Endothelial cell of umbilical vein (primary cell): ENCODE data around the gene CRLF1.

Experiments
- CTCF ChIP-seq, 2 donors: IDR thresholded peaks; 1 replicate in 1 of 2; 2 replicates in 1 of 2; pipeline ENCODE4 v1.5.1; 2011; ENCODE audit warnings: low read length in 2 of 2, mild to moderate bottlenecking in 2 of 2, moderate library complexity in 2 of 2, control low read depth in 1 of 2, inconsistent platforms in 1 of 2, low read depth in 1 of 2; ENCODE audit not compliant: insufficient read depth in 1 of 2; ENCODE audit errors: extremely low read depth in 1 of 2
- EZH2 ChIP-seq: IDR thresholded peaks from 2 replicates; pipeline ENCODE4 v1.6.1; 2012; ENCODE audit warnings: borderline replicate concordance, low read depth, mild to moderate bottlenecking, moderate library complexity, low read length, inconsistent platforms; ENCODE audit not compliant: severe bottlenecking
- JUN ChIP-seq: IDR thresholded peaks from 2 replicates; pipeline ENCODE4 v1.6.1; 2011; ENCODE audit warnings: borderline replicate concordance, low read depth; ENCODE audit not compliant: insufficient read length, insufficient read depth
- POLR2A ChIP-seq: IDR thresholded peaks from 2 replicates; pipeline ENCODE4 v1.6.1; 2012; ENCODE audit warnings: low read depth, mild to moderate bottlenecking, control low read depth, low read length

DNA sequence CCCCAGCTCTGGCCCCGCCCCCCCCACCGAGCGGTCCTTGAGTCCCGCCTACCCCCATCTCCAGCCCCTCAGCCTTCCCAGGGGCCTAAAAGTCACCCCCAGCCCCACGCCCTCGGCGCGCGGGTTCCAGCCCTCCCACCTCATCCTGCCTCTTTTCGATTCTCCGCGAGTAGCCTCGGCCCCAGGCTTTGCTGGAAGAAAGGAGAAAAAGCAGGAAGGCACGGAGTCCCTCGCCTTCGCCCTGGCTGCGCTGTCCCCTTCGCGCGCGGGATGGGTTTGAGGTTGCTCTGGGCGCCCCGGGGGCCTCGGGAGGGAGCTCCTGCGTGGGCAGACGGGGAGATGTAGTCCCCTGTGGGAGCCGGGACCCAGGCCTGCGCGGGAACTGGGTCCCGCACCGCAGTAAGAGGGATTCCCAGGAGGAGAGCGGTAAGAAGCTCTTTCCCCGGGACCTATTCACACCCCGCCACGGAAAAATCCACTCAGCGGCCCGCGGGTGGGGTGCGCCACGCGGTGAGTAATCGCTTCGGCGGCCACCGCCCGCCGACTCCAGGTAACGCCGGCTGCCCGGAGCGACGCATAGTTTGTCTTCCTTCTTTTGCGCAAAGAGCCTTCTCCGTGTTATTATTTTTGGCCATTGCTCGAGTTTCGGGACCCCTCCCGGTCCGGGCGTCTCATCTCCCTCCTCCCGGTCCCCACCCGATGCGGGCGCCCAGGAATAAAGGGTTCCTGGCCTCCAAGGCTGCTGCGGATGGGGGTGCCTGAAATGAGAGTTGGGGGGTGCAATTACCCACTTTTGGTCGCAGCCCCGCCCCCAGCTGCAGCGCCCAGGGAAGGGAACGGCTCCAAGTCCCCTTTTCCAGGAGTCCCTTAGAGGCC lies 865 bp upstream of the CRLF1 start:
- TF ChIP-seq POLR2A (no peak), CTCF (IDR thresholded peaks at IDR 0.05; ENCODE audit: extremely low read depth in 1 of 2, insufficient read depth in 1 of 2, low read depth in 1 of 2, low read length in 2 of 2) (no peak), JUN (no peak), EZH2 (peak; percentile 98)
